Endothelial cell of umbilical vein (primary cell): ENCODE results near the gene LRIG1. TPM values are rescaled to one million over a fixed set of nuclear protein-coding genes. Genes with fewer than 3 reads are reported as not detected.

ENCODE experiments used
- BruUV-seq: library from RNA; stranded (reverse); fragments of 400-500 nt; replicated peaks from 2 replicates; lab custom pipeline; 2021; lab: Mats Ljungman, UMichigan
- CTCF ChIA-PET: fragments of 300-600, 350-600 bp; sonication (Branson Sonifier 250); formaldehyde crosslinking; loops from one replicate; lab custom pipeline; 2021; ENCODE audit warnings: antibody characterized with exemption, inconsistent platforms; lab: Charles Lee
- POLR2A ChIA-PET: fragments of 300-600, 350-600 bp; sonication (Branson Sonifier 250); formaldehyde crosslinking; loops from one replicate; lab custom pipeline; 2021; ENCODE audit warnings: antibody characterized with exemption, inconsistent platforms; lab: Charles Lee
- DNase-seq: peaks from one replicate; pipeline ENCODE4 v3.0.0-alpha.2; 2011; ENCODE audit warnings: low read depth, low spot score
- FAIRE-seq: peaks from 2 replicates; lab custom pipeline; 2011; peaks lifted over from hg19 to GRCh38; lab: Jason Lieb, UNC
- H2AFZ ChIP-seq: 2 replicates; pipeline ENCODE4 v1.6.0; 2012; ENCODE audit warnings: low read depth, low read length, control low read depth, inconsistent platforms
- H3K27ac ChIP-seq: 2 replicates; pipeline ENCODE4 v1.5.1; 2011; ENCODE audit warnings: low read depth, mild to moderate bottlenecking, control low read depth, low read length, moderate library complexity; ENCODE audit not compliant: insufficient read depth
- H3K27me3 ChIP-seq, 2 experiments: 2 replicates each; pipeline versions ENCODE4 v1.6.0 to v1.6.1; 2011; ENCODE audit warnings: low read length in 2 of 2, mixed read lengths in 1 of 2; ENCODE audit not compliant: control insufficient read depth in 2 of 2, insufficient read depth in 2 of 2
- H3K36me3 ChIP-seq, 2 experiments: 2 replicates in 1 of 2; 3 replicates in 1 of 2; pipeline ENCODE4 v1.5.1; 2011; ENCODE audit warnings: low read length in 2 of 2, mild to moderate bottlenecking in 1 of 2, moderate library complexity in 1 of 2; ENCODE audit not compliant: control insufficient read depth in 2 of 2, insufficient read depth in 2 of 2; ENCODE audit errors: extremely low read depth in 1 of 2
- H3K4me1 ChIP-seq: 3 replicates; pipeline ENCODE4 v1.5.1; 2011; ENCODE audit warnings: mild to moderate bottlenecking, low read length; ENCODE audit not compliant: control insufficient read depth, insufficient read depth; ENCODE audit errors: extremely low read depth
- H3K4me2 ChIP-seq: 2 replicates; pipeline ENCODE4 v1.6.1; 2011; ENCODE audit warnings: low read length, control low read depth, mixed read lengths; ENCODE audit not compliant: insufficient read depth
- H3K4me3 ChIP-seq, 3 experiments: fragments of 200-600 bp in 1 of 3; sonication (generic), shearing (Covaris generic) in 1 of 3; replicated peaks in 1 of 3; 2 replicates each; pipeline ENCODE4 v1.5.1; 2011 to 2016; ENCODE audit warnings: control low read depth in 3 of 3, low read length in 3 of 3, mild to moderate bottlenecking in 2 of 3, inconsistent platforms in 1 of 3, low read depth in 1 of 3, moderate library complexity in 1 of 3; ENCODE audit not compliant: insufficient read depth in 1 of 3
- H3K79me2 ChIP-seq: 2 replicates; pipeline ENCODE4 v1.6.0; 2012; ENCODE audit warnings: low read length, inconsistent platforms; ENCODE audit not compliant: control insufficient read depth, insufficient read depth
- H3K9ac ChIP-seq: replicated peaks from 2 replicates; pipeline ENCODE3; 2011; ENCODE audit warnings: low read length, control low read depth; ENCODE audit not compliant: insufficient read depth; ENCODE audit errors: extremely low read depth
- H3K9me1 ChIP-seq: replicated peaks from 3 replicates; pipeline ENCODE4 v1.6.0; 2011; ENCODE audit warnings: mild to moderate bottlenecking, low read length; ENCODE audit not compliant: control insufficient read depth, insufficient read depth; ENCODE audit errors: extremely low read depth
- H3K9me3 ChIP-seq: replicated peaks from 2 replicates; pipeline ENCODE4 v1.5.1; 2012; ENCODE audit warnings: low read length, inconsistent platforms; ENCODE audit not compliant: control insufficient read depth, insufficient read depth
- H4K20me1 ChIP-seq: replicated peaks from 2 replicates; pipeline ENCODE3; 2011; ENCODE audit warnings: mild to moderate bottlenecking, low read length; ENCODE audit not compliant: control insufficient read depth, insufficient read depth; ENCODE audit errors: extremely low read depth
- CTCF ChIP-seq, 2 donors: IDR thresholded peaks; 1 replicate in 1 of 2; 2 replicates in 1 of 2; pipeline ENCODE4 v1.5.1; 2011; ENCODE audit warnings: low read length in 2 of 2, mild to moderate bottlenecking in 2 of 2, moderate library complexity in 2 of 2, control low read depth in 1 of 2, inconsistent platforms in 1 of 2, low read depth in 1 of 2; ENCODE audit not compliant: insufficient read depth in 1 of 2; ENCODE audit errors: extremely low read depth in 1 of 2
- EZH2 ChIP-seq: IDR thresholded peaks from 2 replicates; pipeline ENCODE4 v1.6.1; 2012; ENCODE audit warnings: borderline replicate concordance, low read depth, mild to moderate bottlenecking, moderate library complexity, low read length, inconsistent platforms; ENCODE audit not compliant: severe bottlenecking
- JUN ChIP-seq: IDR thresholded peaks from 2 replicates; pipeline ENCODE4 v1.6.1; 2011; ENCODE audit warnings: borderline replicate concordance, low read depth; ENCODE audit not compliant: insufficient read length, insufficient read depth
- MAX ChIP-seq: IDR thresholded peaks from 2 replicates; pipeline ENCODE4 v1.6.1; 2011; ENCODE audit not compliant: insufficient read depth, insufficient read length
- MYC ChIP-seq: IDR thresholded peaks from one replicate; pipeline ENCODE4 v1.6.1; 2011; ENCODE audit warnings: mild to moderate bottlenecking, low read depth, low read length
- POLR2A ChIP-seq: IDR thresholded peaks from 2 replicates; pipeline ENCODE4 v1.6.1; 2012; ENCODE audit warnings: low read depth, mild to moderate bottlenecking, control low read depth, low read length
- dilution Hi-C: fragments of 300-500 bp; cut with MboI; formaldehyde crosslinking; loops from one replicate; pipeline ENCODE4 v1.15.0; 2019; ENCODE audit warnings: low sequenced_read_pairs; ENCODE audit not compliant: extremely low pct_ligation_motif_present
- intact Hi-C: fragments of 100-400 bp; cut with micrococcal nuclease; formaldehyde crosslinking; loops from one replicate; pipeline ENCODE4 v1.10.0; 2022
- polyA plus RNA-seq, 4 experiments: library from polyadenylated mRNA; depleted of rRNA in 3 of 4; stranded (reverse) in 3 of 4; unstranded in 1 of 4; fragments of >200 nt; gene quantifications; 2 replicates each; pipeline versions ENCODE4 v1.2.1 to v1.2.3, GENCODE V29; 2011 to 2012; ENCODE audit warnings: missing spikeins in 1 of 4
- total RNA-seq: library from RNA; stranded (reverse); gene quantifications from 2 replicates; pipeline ENCODE4 v1.2.3, GENCODE V29; 2021

Gene LRIG1
- total and polyA plus RNA-seq, 2 donors (not counting 3 experiments of a cell fraction or from before 2014, with no cell fraction given) = 50.3 to 52.2 TPM

- no peaks in the 10 kb centered on the region for H3K9me1 ChIP-seq
- no peaks in the 10 kb centered on the region for H3K36me3 ChIP-seq
- no peak for DNase-seq
- ChIA-PET POLR2A (no interaction called here), CTCF (interaction anchor here (1.4 to 2.0 kb wide), 4 partner anchors 9 to 66 kb away, joined by 3 to 7 read pairs (median 4); no protein-coding TSS in a partner anchor)
- intact Hi-C loops (no loop called here), dilution Hi-C loops (no loop called here)
- H3K4me1 ChIP-seq = peaks cover 6% of the 10 kb centered on the region
- no peak overlapping the region for H3K27ac ChIP-seq
- BruUV-seq = no TSS peak
- no peaks in the 10 kb centered on the region for H3K9me3 ChIP-seq
- H3K9ac ChIP-seq = no peak overlapping the region
- H3K79me2 ChIP-seq = no peaks in the 10 kb centered on the region
- no peaks in the 10 kb centered on the region for H3K27me3 ChIP-seq
- no peak overlapping the region for H3K4me2 ChIP-seq
- H4K20me1 ChIP-seq = no peaks in the 10 kb centered on the region
- H3K4me3 ChIP-seq = no peak overlapping the region
- H2AFZ ChIP-seq = no peak overlapping the region
- no peak for FAIRE-seq
- TF ChIP-seq EZH2 (no peak), JUN (no peak), CTCF (IDR thresholded peaks at IDR 0.05; ENCODE audit: extremely low read depth in 1 of 2, insufficient read depth in 1 of 2, low read depth in 1 of 2, low read length in 2 of 2) (no peak), MAX (no peak), MYC (no peak), POLR2A (no peak)
Measured at GRCh38 chr3:66342717-66343356, 158.0 kb downstream of the LRIG1 start.
